Measurements from ENCODE around the gene TMCC2. TPM values are rescaled to one million over a fixed set of nuclear protein-coding genes. Genes with fewer than 3 reads are reported as not detected.
A peak's percentile ranks its signal among the peaks of the same experiment; 100 is the strongest.

The TMCC2 gene
- total RNA-seq, 6 donors from 2014 or later: 1.3 to 7.2 (median 3.8) TPM

GRCh38 chr1:205246351-205247119 is 18.8 kb downstream of the TMCC2 start:
- Histone ChIP-seq H3K4me3 (no peak overlapping the region), H3K27me3 (no peaks in the 10 kb centered on the region), H3K27ac (peak overlapping the region in 2 of 4 donors; percentile 59 to 60), H3K9me3 (no peaks in the 10 kb centered on the region), H3K4me1 (peaks cover 30 to 37% (median 34%) of the 10 kb centered on the region in 4 donors), H3K36me3 (peaks cover 0 to 4% (median 0%) of the 10 kb centered on the region in 4 donors)
- 77 to 85% methylated on average over 7 to 10 of the region's 10 CpGs for WGBS, 2 donors
- TF ChIP-seq POLR2AphosphoS5 (IDR thresholded peaks at IDR 0.05) (no peak), POLR2A (IDR thresholded peaks at IDR 0.05) (no peak), CTCF (IDR thresholded peaks at IDR 0.05) (no peak), EP300 (IDR thresholded peaks at IDR 0.05) (no peak)
- DNase-seq (no peak), ATAC-seq (ENCODE audit: low FRiP score in 2 of 2) (no peak)

- H3K27me3 ChIP-seq: no peaks in the 10 kb centered on the region
- H3K36me3 ChIP-seq: no peaks in the 10 kb centered on the region
- H3K4me1 ChIP-seq: peaks cover 30 to 37% (median 34%) of the 10 kb centered on the region in 4 donors
- no peaks in the 10 kb centered on the region for H3K9me3 ChIP-seq
- ATAC-seq (ENCODE audit: low FRiP score in 2 of 2): peak in 1 of 2 donors; percentile 13
- 38 to 41% methylated on average over 8 to 9 of the region's 9 CpGs for WGBS, 2 donors
- DNase-seq: no peak
- H3K27ac ChIP-seq: peak overlapping the region; percentile 18 to 60 (median 46)
- no peak for TF ChIP-seq EP300 (IDR thresholded peaks at IDR 0.05)
- TF ChIP-seq POLR2A (IDR thresholded peaks at IDR 0.05): no peak
- no peak for TF ChIP-seq POLR2AphosphoS5 (IDR thresholded peaks at IDR 0.05)
- TF ChIP-seq CTCF (IDR thresholded peaks at IDR 0.05): no peak
- H3K4me3 ChIP-seq: no peak overlapping the region
These were observed 19.6 kb downstream of the TMCC2 start for GRCh38 chr1:205247130-205247921.

- Histone ChIP-seq H3K36me3 (no peaks in the 10 kb centered on the region), H3K4me3 (no peak overlapping the region), H3K27ac (peak overlapping the region; percentile 53 to 65 (median 57)), H3K9me3 (no peaks in the 10 kb centered on the region), H3K4me1 (peaks cover 30 to 37% (median 34%) of the 10 kb centered on the region in 4 donors), H3K27me3 (no peaks in the 10 kb centered on the region)
- ATAC-seq (ENCODE audit: low FRiP score in 2 of 2) (peak; percentile 20 to 32), DNase-seq (peak; percentile 56 to 62)
- WGBS, 2 donors: 22 to 50% methylated on average over 2 to 11 of the region's 11 CpGs
- TF ChIP-seq CTCF (IDR thresholded peaks at IDR 0.05): no peak
- no peak for TF ChIP-seq EP300 (IDR thresholded peaks at IDR 0.05)
- TF ChIP-seq POLR2A (IDR thresholded peaks at IDR 0.05): no peak
- TF ChIP-seq POLR2AphosphoS5 (IDR thresholded peaks at IDR 0.05): peak in 1 of 2 donors; percentile 37
These were observed 21.3 kb downstream of the TMCC2 start for GRCh38 chr1:205248793-205249601.

- DNase-seq: no peak
- WGBS, 2 donors: 59 to 61% methylated on average over 4 of the region's 4 CpGs
- Histone ChIP-seq H3K4me1 (peaks cover 30 to 37% (median 34%) of the 10 kb centered on the region in 4 donors), H3K36me3 (no peaks in the 10 kb centered on the region), H3K9me3 (no peaks in the 10 kb centered on the region), H3K4me3 (no peak overlapping the region), H3K27ac (peak overlapping the region; percentile 53 to 65 (median 57)), H3K27me3 (no peaks in the 10 kb centered on the region)
- no peak for TF ChIP-seq CTCF (IDR thresholded peaks at IDR 0.05)
- TF ChIP-seq POLR2A (IDR thresholded peaks at IDR 0.05): no peak
- TF ChIP-seq EP300 (IDR thresholded peaks at IDR 0.05): no peak
- TF ChIP-seq POLR2AphosphoS5 (IDR thresholded peaks at IDR 0.05): no peak
- no peak for ATAC-seq (ENCODE audit: low FRiP score in 2 of 2)
These were observed 21.9 kb downstream of the TMCC2 start for GRCh38 chr1:205249651-205250050.

Measured in upper lobe of left lung (tissue), 6 donors.